ENCODE data around the gene CYB561D2.
A peak's percentile ranks its signal among the peaks of the same experiment; 100 is the strongest.

CYB561D2 gene

DNA sequence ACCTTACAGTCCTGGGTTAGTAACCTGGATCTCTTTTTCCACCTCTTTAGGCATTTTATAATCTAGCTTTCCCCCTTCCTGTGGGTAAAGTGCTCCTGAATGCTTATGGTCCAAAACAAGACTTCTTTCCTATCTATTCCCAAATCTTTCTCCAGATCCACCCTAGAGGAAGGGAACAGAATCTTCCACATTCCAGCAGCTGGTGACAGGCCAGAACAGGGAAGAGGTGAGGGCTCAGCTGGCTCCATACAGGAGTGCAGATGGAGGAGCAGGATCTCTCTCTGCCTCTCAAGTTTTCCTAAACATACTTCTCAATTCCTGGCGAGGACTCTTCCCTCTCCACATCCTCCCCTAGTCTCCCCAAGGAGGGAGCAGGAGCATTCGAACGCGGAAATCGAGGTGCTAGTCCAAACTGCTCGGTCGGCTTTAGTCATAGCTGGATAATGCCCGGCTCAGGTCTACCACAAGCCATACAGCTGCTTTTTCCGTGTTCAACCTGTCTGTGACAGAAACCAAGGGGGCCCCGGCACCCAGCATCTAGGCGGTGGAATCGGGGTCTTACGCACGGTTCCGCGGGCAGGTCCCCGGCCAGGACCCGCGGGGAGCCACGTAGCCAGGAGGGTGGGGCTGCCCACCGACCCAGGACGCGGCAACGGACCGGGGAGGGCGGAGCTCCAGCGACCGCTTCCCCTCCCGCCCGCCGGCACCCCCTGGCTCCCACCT, 14.0 kb upstream of the CYB561D2 start:
- Histone ChIP-seq H3K9me3 (ENCODE audit: control insufficient read depth, insufficient read depth, low read depth, low read length) (no peaks in the 10 kb centered on the region), H3K27me3 (ENCODE audit: control insufficient read depth, insufficient read depth, low read length) (peaks cover 32% of the 10 kb centered on the region), H3K4me1 (ENCODE audit: control insufficient read depth, insufficient read depth, low read length) (peaks cover 35% of the 10 kb centered on the region), H3K27ac (ENCODE audit: low read depth, low read length) (peak overlapping the region; percentile 90; the same call in 1 of the 2 replicates), H3K36me3 (ENCODE audit: control insufficient read depth, insufficient read depth, low read length) (peaks cover 15% of the 10 kb centered on the region), H3K9ac (ENCODE audit: low read length) (peak overlapping the region; percentile 95), H3K4me3 (ENCODE audit: low read depth, low read length) (peak overlapping the region; percentile 89)

DNA sequence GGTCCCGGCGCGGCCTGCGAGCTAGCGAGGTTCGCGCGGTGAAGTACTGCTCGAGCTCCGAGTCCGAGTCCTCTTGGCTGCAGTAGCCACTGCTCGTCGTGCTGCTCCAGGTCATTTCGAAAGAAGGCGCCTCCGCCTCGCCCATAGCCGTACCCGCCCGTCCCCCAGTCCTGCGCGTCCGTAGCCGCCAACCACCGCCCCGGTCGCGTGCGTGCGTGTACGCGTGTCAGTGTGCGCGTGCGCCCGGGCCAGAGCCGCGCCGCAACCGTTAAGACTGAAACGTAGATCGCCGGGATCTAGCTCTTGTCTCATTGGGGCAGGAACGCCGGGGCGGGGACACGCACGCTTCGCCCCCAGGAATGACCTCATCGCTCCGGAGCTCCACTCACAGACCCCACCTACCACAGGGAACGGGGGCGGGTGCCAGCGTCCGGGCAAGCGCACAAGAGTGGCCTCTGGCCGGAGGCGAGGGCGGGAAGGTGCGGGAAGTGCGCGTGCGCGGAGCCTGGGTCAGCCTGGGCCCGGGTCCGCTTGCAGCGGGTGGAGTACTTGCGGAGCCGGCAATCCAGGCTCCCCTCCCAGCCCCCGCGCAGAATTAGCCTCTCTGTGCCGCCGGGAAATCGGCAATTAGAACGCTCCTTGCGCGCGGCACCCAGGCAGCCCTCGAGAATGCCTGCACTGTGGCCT, 13.3 kb upstream of the CYB561D2 start:
- peak overlapping the region; percentile 95 for H3K9ac ChIP-seq (ENCODE audit: low read length)
- H3K4me3 ChIP-seq (ENCODE audit: low read depth, low read length) = peak overlapping the region; percentile 89
- no peaks in the 10 kb centered on the region for H3K9me3 ChIP-seq (ENCODE audit: control insufficient read depth, insufficient read depth, low read depth, low read length)
- H3K27me3 ChIP-seq (ENCODE audit: control insufficient read depth, insufficient read depth, low read length) = peaks cover 39% of the 10 kb centered on the region
- peak overlapping the region; percentile 90 for H3K27ac ChIP-seq (ENCODE audit: low read depth, low read length)
- peaks cover 8% of the 10 kb centered on the region for H3K36me3 ChIP-seq (ENCODE audit: control insufficient read depth, insufficient read depth, low read length)
- peaks cover 35% of the 10 kb centered on the region for H3K4me1 ChIP-seq (ENCODE audit: control insufficient read depth, insufficient read depth, low read length)

DNA sequence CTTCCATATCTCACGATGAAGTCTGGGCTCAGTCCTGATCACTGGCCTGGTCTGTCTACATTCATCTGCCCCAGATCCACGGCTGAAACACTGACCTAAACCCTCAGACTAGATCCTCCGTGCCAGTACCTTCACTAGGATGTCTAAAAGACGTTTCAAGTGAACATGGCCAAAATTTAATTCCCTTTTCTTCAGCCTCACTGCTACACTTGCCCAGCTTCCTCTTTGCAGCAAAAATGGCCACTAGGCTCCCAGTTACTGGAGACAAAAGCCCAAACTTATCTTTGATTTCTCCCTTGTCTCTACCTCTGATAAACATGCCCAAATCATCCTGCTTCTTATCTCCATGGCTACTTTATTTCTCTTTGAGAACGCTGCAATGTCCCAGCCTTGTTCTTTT, 11.7 kb upstream of the CYB561D2 start:
- H3K27me3 ChIP-seq (ENCODE audit: control insufficient read depth, insufficient read depth, low read length) = peaks cover 54% of the 10 kb centered on the region
- peaks cover 35% of the 10 kb centered on the region for H3K4me1 ChIP-seq (ENCODE audit: control insufficient read depth, insufficient read depth, low read length)
- H3K9me3 ChIP-seq (ENCODE audit: control insufficient read depth, insufficient read depth, low read depth, low read length) = no peaks in the 10 kb centered on the region
- peaks cover 3% of the 10 kb centered on the region; the same call in 1 of the 2 replicates for H3K36me3 ChIP-seq (ENCODE audit: control insufficient read depth, insufficient read depth, low read length)
- no peak overlapping the region for H3K27ac ChIP-seq (ENCODE audit: low read depth, low read length)
- H3K4me3 ChIP-seq (ENCODE audit: low read depth, low read length) = no peak overlapping the region
- H3K9ac ChIP-seq (ENCODE audit: low read length) = no peak overlapping the region

DNA sequence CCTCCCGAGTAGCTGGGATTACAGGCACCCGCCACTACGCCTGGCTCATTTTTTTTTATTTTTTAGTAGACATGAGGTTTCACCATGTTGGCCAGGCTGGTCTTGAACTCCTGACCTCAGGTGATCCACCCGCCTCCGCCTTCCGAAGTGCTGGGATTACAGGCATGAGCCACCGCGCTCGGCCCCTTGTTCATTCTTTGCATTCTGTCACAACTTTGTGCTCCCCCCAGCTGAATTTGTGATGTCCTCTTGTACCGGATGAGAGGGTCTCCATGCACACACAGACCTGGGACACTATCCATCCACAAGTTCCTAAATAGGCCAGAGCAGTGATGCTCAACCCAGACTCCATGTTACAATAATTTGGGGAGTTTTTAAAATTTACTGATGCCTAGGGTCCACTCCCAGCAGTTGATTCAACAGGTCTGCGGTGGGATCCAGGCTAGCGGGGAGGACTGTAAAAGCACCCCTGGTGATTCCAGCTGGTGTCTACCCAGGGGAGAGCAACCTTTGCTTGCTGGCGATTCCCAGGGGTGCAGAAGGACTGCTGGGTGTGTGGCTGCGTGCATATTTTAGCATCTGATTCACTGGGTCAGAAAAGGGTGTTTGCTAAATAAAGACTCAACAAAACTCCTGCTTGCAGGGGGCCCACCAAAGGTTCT, 11.0 kb upstream of the CYB561D2 start:
- Histone ChIP-seq H3K9me3 (ENCODE audit: control insufficient read depth, insufficient read depth, low read depth, low read length) (no peaks in the 10 kb centered on the region), H3K4me3 (ENCODE audit: low read depth, low read length) (peak overlapping the region; percentile 59; the same call in 1 of the 2 replicates), H3K36me3 (ENCODE audit: control insufficient read depth, insufficient read depth, low read length) (no peaks in the 10 kb centered on the region), H3K27me3 (ENCODE audit: control insufficient read depth, insufficient read depth, low read length) (peaks cover 56% of the 10 kb centered on the region), H3K27ac (ENCODE audit: low read depth, low read length) (no peak overlapping the region), H3K9ac (ENCODE audit: low read length) (no peak overlapping the region), H3K4me1 (ENCODE audit: control insufficient read depth, insufficient read depth, low read length) (peaks cover 31% of the 10 kb centered on the region)

DNA sequence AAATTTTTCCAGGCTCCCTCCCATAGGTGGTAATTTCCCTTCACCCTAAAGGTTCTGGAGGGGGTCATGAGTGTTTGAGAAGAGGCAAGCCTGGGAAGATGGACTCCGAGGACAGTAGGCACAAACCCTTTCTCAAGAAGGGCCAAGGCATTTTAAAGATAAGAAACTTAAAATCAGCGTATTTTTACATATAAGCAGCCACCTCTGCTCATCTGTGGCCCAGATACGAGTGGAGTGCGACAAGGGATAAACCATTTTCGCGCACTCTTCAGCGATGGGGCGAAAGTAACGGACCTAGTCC, 10.6 kb upstream of the CYB561D2 start:
- no peaks in the 10 kb centered on the region for H3K9me3 ChIP-seq (ENCODE audit: control insufficient read depth, insufficient read depth, low read depth, low read length)
- no peak overlapping the region for H3K9ac ChIP-seq (ENCODE audit: low read length)
- no peak overlapping the region for H3K27ac ChIP-seq (ENCODE audit: low read depth, low read length)
- H3K27me3 ChIP-seq (ENCODE audit: control insufficient read depth, insufficient read depth, low read length) = peaks cover 61% of the 10 kb centered on the region
- H3K36me3 ChIP-seq (ENCODE audit: control insufficient read depth, insufficient read depth, low read length) = no peaks in the 10 kb centered on the region
- peaks cover 31% of the 10 kb centered on the region for H3K4me1 ChIP-seq (ENCODE audit: control insufficient read depth, insufficient read depth, low read length)
- peak overlapping the region; percentile 59 for H3K4me3 ChIP-seq (ENCODE audit: low read depth, low read length)

DNA sequence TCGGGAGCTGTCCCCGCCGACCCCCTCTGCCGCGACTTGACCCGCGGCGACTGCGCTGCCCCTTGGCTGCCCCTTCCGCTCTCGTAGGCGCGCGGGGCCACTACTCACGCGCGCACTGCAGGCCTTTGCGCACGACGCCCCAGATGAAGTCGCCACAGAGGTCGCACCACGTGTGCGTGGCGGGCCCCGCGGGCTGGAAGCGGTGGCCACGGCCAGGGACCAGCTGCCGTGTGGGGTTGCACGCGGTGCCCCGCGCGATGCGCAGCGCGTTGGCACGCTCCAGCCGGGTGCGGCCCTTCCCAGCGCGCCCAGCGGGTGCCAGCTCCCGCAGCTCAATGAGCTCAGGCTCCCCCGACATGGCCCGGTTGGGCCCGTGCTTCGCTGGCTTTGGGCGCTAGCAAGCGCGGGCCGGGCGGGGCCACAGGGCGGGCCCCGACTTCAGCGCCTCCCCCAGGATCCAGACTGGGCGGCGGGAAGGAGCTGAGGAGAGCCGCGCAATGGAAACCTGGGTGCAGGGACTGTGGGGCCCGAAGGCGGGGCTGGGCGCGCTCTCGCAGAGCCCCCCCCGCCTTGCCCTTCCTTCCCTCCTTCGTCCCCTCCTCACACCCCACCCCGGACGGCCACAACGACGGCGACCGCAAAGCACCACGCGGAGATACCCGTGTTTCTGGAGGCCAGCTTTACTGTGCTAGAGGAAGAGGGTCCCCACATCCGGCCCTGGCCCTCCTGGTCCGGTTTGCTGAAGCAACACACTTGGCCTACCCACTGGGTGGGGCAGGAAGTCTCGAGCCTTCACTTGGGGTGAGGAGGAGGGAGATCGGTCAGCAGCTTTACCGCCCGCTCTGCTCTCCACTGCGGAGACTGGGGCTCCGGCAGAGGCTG, 10.0 kb upstream of the CYB561D2 start, which contains the start of gene RASSF1:
Gene RASSF1 (minus strand): TSS at position 389 of the 882 bp plus-strand sequence. CDS start 31 bp downstream, at position 358.
- peak within 1 kb of the TSS; percentile 59 for H3K4me3 ChIP-seq (ENCODE audit: low read depth, low read length)
- peaks cover 30% of the 10 kb centered on the region for H3K4me1 ChIP-seq (ENCODE audit: control insufficient read depth, insufficient read depth, low read length)
- no peaks in the 10 kb centered on the region for H3K9me3 ChIP-seq (ENCODE audit: control insufficient read depth, insufficient read depth, low read depth, low read length)
- peaks cover 64% of the 10 kb centered on the region for H3K27me3 ChIP-seq (ENCODE audit: control insufficient read depth, insufficient read depth, low read length)
- no peak within 1 kb of the TSS for H3K27ac ChIP-seq (ENCODE audit: low read depth, low read length)
- H3K9ac ChIP-seq (ENCODE audit: low read length) = no peak within 1 kb of the TSS
- no peaks in the 10 kb centered on the region for H3K36me3 ChIP-seq (ENCODE audit: control insufficient read depth, insufficient read depth, low read length)

DNA sequence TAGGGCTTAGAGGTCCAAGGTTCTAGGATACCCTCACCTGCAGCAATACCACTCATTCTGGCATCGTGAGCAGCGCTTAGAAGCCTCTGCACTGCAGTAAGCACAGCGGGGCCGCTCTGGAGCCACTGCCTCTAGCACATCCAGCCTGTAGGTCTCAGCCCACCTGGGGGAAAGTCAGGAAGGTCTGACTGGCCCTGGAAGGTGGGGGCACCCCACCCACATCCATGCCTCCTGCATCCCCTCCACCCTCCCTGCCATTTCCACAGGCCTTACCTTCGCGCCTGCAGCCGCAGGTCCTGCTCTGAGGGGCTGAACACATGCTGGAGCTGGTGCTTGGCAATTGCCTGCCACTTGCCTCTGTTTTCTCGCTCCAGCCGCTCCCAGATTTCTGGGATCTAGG, 9.1 kb upstream of the CYB561D2 start:
- H3K4me1 ChIP-seq (ENCODE audit: control insufficient read depth, insufficient read depth, low read length) = peaks cover 23% of the 10 kb centered on the region
- H3K9ac ChIP-seq (ENCODE audit: low read length) = no peak overlapping the region
- H3K36me3 ChIP-seq (ENCODE audit: control insufficient read depth, insufficient read depth, low read length) = no peaks in the 10 kb centered on the region
- H3K9me3 ChIP-seq (ENCODE audit: control insufficient read depth, insufficient read depth, low read depth, low read length) = no peaks in the 10 kb centered on the region
- H3K27ac ChIP-seq (ENCODE audit: low read depth, low read length) = no peak overlapping the region
- peaks cover 68% of the 10 kb centered on the region for H3K27me3 ChIP-seq (ENCODE audit: control insufficient read depth, insufficient read depth, low read length)
- H3K4me3 ChIP-seq (ENCODE audit: low read depth, low read length) = no peak overlapping the region

DNA sequence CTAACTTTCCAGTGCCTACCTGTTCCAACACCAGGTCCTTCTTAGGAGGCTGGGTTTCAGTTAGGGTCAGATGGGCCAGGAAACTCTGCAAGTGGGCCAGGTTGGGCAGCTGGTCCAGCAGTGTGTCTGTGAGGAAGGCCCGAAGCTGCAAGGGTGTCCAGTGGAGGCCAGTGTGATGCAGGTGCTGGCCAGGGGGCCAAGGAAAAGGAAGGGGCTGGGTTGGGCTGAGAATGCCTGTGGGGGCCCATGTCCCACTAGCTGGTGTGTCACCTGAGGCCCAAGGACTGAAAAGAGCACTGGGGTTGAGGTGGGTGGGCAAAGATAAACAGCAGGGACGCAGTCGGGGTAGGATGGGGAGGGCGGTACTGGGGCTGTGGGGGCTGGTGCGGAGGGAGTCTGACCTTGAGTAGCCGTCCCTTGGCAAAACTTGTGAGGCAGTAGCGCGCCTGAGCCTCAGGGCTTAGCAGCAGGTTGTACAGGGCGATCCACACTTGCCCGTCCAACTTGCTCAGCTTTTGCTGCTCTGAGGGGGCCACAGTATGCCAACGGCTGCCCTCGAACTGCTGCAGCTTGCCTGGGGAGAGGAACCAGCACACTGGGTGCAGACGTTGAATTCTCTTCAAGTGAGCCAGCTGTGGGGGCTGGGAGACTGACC, 8.5 kb upstream of the CYB561D2 start:
- Histone ChIP-seq H3K27ac (ENCODE audit: low read depth, low read length) (no peak overlapping the region), H3K4me1 (ENCODE audit: control insufficient read depth, insufficient read depth, low read length) (peaks cover 23% of the 10 kb centered on the region), H3K36me3 (ENCODE audit: control insufficient read depth, insufficient read depth, low read length) (no peaks in the 10 kb centered on the region), H3K9me3 (ENCODE audit: control insufficient read depth, insufficient read depth, low read depth, low read length) (no peaks in the 10 kb centered on the region), H3K4me3 (ENCODE audit: low read depth, low read length) (no peak overlapping the region), H3K27me3 (ENCODE audit: control insufficient read depth, insufficient read depth, low read length) (peaks cover 68% of the 10 kb centered on the region), H3K9ac (ENCODE audit: low read length) (no peak overlapping the region)

DNA sequence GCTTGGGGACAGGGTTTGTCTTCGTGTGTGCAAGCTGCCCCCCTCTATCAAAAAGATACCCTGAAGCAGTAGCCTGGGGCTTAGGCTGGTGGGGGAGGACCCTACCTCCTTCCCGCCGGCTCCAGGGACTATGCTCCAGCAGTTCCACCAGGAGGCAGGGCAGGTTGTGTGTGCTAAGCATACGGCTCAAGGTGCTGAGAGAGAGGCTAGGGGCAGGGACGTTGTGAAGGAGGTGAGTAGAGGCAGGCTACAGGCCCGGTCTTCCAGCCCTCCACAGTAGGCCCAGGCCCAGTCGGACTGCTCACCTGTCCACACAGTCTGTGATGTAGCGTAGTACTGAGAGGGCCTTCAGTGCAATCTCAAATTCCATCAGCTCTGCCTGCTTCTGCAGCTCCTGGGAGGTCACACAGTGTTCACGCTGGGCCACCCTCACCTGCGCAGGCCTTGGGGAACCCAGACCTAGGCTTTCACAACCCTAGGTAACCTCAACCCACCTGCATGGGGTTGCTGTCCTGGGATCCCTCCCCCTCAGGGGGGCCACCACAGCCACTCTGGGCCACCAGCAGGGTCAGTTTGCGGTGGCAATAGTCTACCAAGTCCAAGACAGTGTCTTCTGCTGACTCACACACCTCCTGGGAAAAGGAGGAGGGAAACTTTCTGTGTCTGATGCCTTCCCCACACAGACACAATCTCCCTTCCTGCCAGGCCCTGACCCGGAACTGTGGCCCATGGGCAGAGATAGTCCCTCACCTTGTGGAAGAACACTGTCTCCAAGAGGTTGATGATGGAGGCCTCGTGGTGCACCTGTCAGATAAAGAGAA, 7.6 kb upstream of the CYB561D2 start:
- Histone ChIP-seq H3K9me3 (ENCODE audit: control insufficient read depth, insufficient read depth, low read depth, low read length) (no peaks in the 10 kb centered on the region), H3K9ac (ENCODE audit: low read length) (no peak overlapping the region), H3K27ac (ENCODE audit: low read depth, low read length) (no peak overlapping the region), H3K36me3 (ENCODE audit: control insufficient read depth, insufficient read depth, low read length) (peaks cover 3% of the 10 kb centered on the region; the same call in 1 of the 2 replicates), H3K27me3 (ENCODE audit: control insufficient read depth, insufficient read depth, low read length) (peaks cover 68% of the 10 kb centered on the region), H3K4me3 (ENCODE audit: low read depth, low read length) (no peak overlapping the region), H3K4me1 (ENCODE audit: control insufficient read depth, insufficient read depth, low read length) (peaks cover 18% of the 10 kb centered on the region)

Data from HUES6 (cell line).